Pancreas (tissue), 10 donors: ENCODE results near the gene CSF1R. TPM values are rescaled to one million over a fixed set of nuclear protein-coding genes. Genes with fewer than 3 reads are reported as not detected.

ENCODE experiments used
- ATAC-seq, 4 donors: fragments of 200-7000 bp; cut with Tn5 transposase; one replicate each; pipeline versions ENCODE4 v1.8.0 to v1.9.1; 2020; ENCODE audit warnings: mild to moderate bottlenecking in 4 of 4, moderate library complexity in 4 of 4
- DNase-seq, 6 donors: peaks; one replicate each; pipeline ENCODE4 v3.0.0-alpha.2; 2020
- FAIRE-seq: peaks from 2 replicates; lab custom pipeline; 2012; peaks lifted over from hg19 to GRCh38; lab: Jason Lieb, UNC
- H3K27ac ChIP-seq, 4 donors: fragments of 200-600 bp; sonication (generic); 1 replicate in 3 of 4; 2 replicates in 1 of 4; pipeline versions ENCODE4 v1.5.0 to v1.8.0; 2020
- H3K27me3 ChIP-seq, 4 donors: fragments of 200-600 bp; one replicate each; pipeline ENCODE4 v1.8.0; 2021
- H3K36me3 ChIP-seq, 3 donors: fragments of 200-600 bp; sonication (generic) in 1 of 3; one replicate each; pipeline versions ENCODE4 v1.5.0 to v1.8.0; 2020 to 2021
- H3K4me1 ChIP-seq, 3 donors: fragments of 200-600 bp; one replicate each; pipeline ENCODE4 v1.8.0; 2021
- H3K4me3 ChIP-seq, 4 donors: fragments of 200-600 bp; sonication (generic) in 2 of 4; one replicate each; pipeline versions ENCODE4 v1.5.0 to v1.8.0; 2020 to 2021
- H3K9me3 ChIP-seq, 4 donors: fragments of 200-600 bp; one replicate each; pipeline ENCODE4 v1.8.0; 2021
- WGBS, 2 donors: extraction: QIAGEN DNeasy Blood & Tissue Kit; methylation state at CpG; one replicate each; pipeline ENCODE4 v1.1.7; 2013; 5-methylcytosine and 5-hydroxymethylcytosine counted together
- intact Hi-C, 3 donors: fragments of 100-400 bp; cut with DNase I; formaldehyde crosslinking; loops; one replicate each; pipeline versions ENCODE4 v1.11.1 to v1.14.2; 2022
- polyA plus RNA-seq, 2 donors: library from polyadenylated mRNA; stranded (reverse); fragments of 200-250 nt; gene quantifications; one replicate each; pipeline ENCODE4 v1.2.3, GENCODE V29; 2013
- total RNA-seq, 6 donors: library from RNA; stranded (reverse); fragmentation: NEBNext Ultra II Directional in 4 of 6; extraction: Animal tissue kit (Norgen Biotek cat#: 25700) in 4 of 6; gene quantifications; one replicate each; pipeline versions ENCODE4 v1.2.1 to v1.2.4, GENCODE V29; 2021 to 2023
- TF ChIP-seq, protein P1 (sequence below), 4 donors: fragments of 200-600 bp; sonication (generic) in 3 of 4; IDR thresholded peaks; one replicate each; pipeline versions ENCODE4 v1.5.0 to v1.8.0; 2021; ENCODE audit warnings: antibody characterized with exemption in 4 of 4
- donor health status: healthy with polysubstance abuse.
- donor health status: DM: no; HTN: no; CAD: no; lungs with moderate emphysema.
- donor health status: DM: no; HTN: no; CAD: no.
- donor health status: control.
- donor health status: control.
- donor health status: Bipolar disorder and iron deficiency.
- donor health status: DM: yes; HTN: yes; CAD: no.
- donor health status: DM: no; HTN: no; CAD: no.
- donor health status: DM: no; HTN: no; CAD: no.
- donor health status: DM: yes; HTN: yes; CAD: no.

CSF1R gene
- total and polyA plus RNA-seq, 8 donors, result 1.4 to 51.2 (median 4.1) TPM

DNA sequence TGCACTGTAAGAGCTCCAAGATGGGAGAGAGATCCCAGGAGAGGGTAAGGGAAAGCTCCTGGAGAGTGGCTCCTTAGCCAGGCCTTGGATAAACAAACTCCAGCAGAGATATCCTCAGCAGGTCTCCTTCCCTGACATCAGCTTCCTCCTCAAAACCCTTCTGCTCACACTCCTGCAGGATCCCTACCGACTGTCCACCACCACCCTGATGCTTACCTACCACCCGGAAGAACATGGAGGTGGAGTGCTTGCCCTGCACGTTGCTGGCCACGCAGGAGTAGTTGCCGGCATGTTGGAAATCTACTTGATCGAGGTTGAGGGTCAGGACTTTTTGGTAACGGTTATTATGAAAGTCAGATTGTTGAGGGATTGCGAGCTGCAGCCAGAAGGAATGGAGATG, 9.3 kb downstream of the CSF1R start:
- whole genome bisulfite sequencing, 2 donors, result 74 to 83% methylated on average over 8 of the region's 8 CpGs
- Histone ChIP-seq H3K4me3 (no peak overlapping the region), H3K36me3 (no peaks in the 10 kb centered on the region), H3K27ac (no peak overlapping the region), H3K9me3 (no peaks in the 10 kb centered on the region), H3K4me1 (no peaks in the 10 kb centered on the region), H3K27me3 (no peaks in the 10 kb centered on the region)
- intact Hi-C loops, result no loop called here
- DNase-seq, result no peak
- TF ChIP-seq, protein P1, sequence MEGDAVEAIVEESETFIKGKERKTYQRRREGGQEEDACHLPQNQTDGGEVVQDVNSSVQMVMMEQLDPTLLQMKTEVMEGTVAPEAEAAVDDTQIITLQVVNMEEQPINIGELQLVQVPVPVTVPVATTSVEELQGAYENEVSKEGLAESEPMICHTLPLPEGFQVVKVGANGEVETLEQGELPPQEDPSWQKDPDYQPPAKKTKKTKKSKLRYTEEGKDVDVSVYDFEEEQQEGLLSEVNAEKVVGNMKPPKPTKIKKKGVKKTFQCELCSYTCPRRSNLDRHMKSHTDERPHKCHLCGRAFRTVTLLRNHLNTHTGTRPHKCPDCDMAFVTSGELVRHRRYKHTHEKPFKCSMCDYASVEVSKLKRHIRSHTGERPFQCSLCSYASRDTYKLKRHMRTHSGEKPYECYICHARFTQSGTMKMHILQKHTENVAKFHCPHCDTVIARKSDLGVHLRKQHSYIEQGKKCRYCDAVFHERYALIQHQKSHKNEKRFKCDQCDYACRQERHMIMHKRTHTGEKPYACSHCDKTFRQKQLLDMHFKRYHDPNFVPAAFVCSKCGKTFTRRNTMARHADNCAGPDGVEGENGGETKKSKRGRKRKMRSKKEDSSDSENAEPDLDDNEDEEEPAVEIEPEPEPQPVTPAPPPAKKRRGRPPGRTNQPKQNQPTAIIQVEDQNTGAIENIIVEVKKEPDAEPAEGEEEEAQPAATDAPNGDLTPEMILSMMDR (IDR thresholded peaks at IDR 0.05), result no peak
- no peak for FAIRE-seq
- ATAC-seq, result no peak

DNA sequence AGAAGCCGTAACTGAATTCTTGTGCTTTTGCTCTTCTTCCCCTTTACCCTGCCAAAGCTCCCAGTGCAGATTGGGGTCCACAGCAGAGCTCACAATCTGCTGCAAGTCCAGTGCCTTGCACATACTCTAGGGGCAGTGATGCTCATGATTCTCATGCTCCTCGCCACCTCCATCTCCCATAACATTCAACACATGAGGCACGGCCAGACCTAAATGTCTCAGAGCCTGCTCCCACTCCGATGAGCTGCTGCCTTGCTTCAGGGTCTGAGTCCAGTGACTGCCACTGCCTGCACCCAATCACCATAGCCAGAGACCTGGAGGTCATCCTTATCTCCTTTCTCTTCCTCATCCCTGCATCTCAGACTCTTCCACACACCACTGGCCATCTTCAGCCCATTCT, 10.5 kb downstream of the CSF1R start:
- DNase-seq, result no peak
- WGBS, 2 donors, result 76 to 81% methylated on average over 4 of the region's 4 CpGs
- H3K27me3 ChIP-seq, result no peaks in the 10 kb centered on the region
- no peak for ATAC-seq
- H3K4me1 ChIP-seq, result no peaks in the 10 kb centered on the region
- H3K27ac ChIP-seq, result no peak overlapping the region
- no peak for FAIRE-seq
- no peaks in the 10 kb centered on the region for H3K9me3 ChIP-seq
- intact Hi-C loops, result no loop called here
- no peak overlapping the region for H3K4me3 ChIP-seq
- H3K36me3 ChIP-seq, result no peaks in the 10 kb centered on the region
- TF ChIP-seq, protein P1 (IDR thresholded peaks at IDR 0.05), result no peak

DNA sequence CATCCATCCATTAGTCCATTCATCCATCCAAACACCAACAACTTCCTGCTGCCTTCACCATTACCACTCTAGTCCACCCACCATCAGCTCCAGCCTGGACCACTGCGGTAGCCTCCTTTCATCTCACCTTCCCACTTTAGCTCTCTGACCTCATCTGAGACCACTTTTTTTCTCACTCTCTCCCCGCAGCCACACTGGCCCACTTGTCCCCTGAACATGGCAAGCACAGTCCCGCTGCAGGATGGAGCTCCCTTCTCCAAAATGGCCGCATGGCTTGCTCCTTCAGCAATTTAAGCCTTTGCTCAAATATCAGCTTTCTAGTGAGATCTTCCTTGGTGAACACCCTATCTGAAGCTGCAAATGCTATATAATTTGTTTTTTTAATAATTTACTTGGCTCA, 11.1 kb downstream of the CSF1R start:
- H3K9me3 ChIP-seq, result no peaks in the 10 kb centered on the region
- TF ChIP-seq, protein P1 (IDR thresholded peaks at IDR 0.05), result no peak
- DNase-seq, result no peak
- intact Hi-C loops, result no loop called here
- H3K4me3 ChIP-seq, result no peak overlapping the region
- 78 to 87% methylated on average over 4 of the region's 4 CpGs for WGBS, 2 donors
- no peak for ATAC-seq
- no peak overlapping the region for H3K27ac ChIP-seq
- no peaks in the 10 kb centered on the region for H3K36me3 ChIP-seq
- FAIRE-seq, result no peak
- H3K4me1 ChIP-seq, result no peaks in the 10 kb centered on the region
- no peaks in the 10 kb centered on the region for H3K27me3 ChIP-seq

DNA sequence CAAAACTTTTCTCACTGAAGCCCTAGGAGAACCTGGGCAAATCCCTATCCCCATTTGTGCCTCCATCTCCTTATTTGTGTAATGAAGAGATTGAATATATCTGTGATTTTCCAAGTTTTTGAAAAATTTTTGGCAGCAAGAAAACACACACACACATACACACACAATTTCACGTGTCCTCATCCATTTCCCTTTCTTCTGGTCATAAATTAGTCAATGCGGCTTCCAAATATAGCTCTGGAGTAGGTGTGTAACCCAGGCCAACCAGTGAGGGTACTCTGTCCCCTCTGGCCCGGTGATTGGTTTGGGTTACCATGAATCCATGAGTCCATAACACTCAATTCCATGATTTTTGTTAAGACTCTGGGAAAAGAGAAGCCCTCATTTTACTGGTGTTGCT, 12.7 kb downstream of the CSF1R start:
- Histone ChIP-seq H3K36me3 (no peaks in the 10 kb centered on the region), H3K27ac (no peak overlapping the region), H3K4me1 (no peaks in the 10 kb centered on the region), H3K27me3 (no peaks in the 10 kb centered on the region), H3K4me3 (no peak overlapping the region), H3K9me3 (no peaks in the 10 kb centered on the region)
- intact Hi-C loops, result no loop called here
- TF ChIP-seq, protein P1 (IDR thresholded peaks at IDR 0.05), result no peak
- ATAC-seq (no peak), DNase-seq (peak in 1 of 6 donors; percentile 1), FAIRE-seq (no peak)
- 71 to 77% methylated on average over 3 of the region's 3 CpGs for WGBS, 2 donors

DNA sequence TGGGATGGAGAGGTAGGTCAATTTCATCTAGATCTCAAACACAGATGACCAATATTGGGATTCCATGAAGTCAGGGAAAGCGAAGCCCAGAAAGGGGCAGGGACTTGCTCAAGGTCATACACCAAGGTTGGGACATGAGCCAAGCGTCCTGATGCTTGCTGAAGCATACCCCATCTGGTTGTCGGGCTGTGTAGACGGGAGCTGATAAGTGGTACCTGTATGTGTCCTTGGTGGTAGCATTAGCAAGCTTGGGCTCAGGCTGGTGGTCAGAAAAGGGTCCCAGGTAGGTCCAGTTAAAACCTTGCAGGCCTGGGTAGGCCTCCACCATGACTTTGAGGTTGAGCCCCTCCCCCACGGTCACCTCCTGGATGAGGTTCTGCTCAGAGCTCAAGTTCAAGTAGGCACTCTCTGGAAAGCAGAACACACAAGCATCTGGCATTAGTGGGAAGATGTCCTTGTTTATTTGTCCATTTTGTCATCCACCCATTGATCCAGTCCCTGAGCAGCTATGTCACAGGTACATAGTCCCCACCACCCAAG, 13.2 kb downstream of the CSF1R start:
- DNase-seq (peak in 1 of 6 donors; percentile 13), FAIRE-seq (no peak), ATAC-seq (no peak)
- Histone ChIP-seq H3K36me3 (no peaks in the 10 kb centered on the region), H3K27ac (no peak overlapping the region), H3K27me3 (no peaks in the 10 kb centered on the region), H3K4me1 (no peaks in the 10 kb centered on the region), H3K9me3 (no peaks in the 10 kb centered on the region), H3K4me3 (no peak overlapping the region)
- intact Hi-C loops, result no loop called here
- TF ChIP-seq, protein P1 (IDR thresholded peaks at IDR 0.05), result no peak
- 44 to 47% methylated on average over 5 of the region's 5 CpGs for WGBS, 2 donors
